Measurements from ENCODE around the gene MYPN.
A peak's percentile ranks its signal among the peaks of the same experiment; 100 is the strongest.
"Not testable (repeated sequence)": the region's sequence is repeated elsewhere in the genome, so short reads cannot be mapped to it uniquely, and the experiment has no call there.

Gene MYPN

DNA sequence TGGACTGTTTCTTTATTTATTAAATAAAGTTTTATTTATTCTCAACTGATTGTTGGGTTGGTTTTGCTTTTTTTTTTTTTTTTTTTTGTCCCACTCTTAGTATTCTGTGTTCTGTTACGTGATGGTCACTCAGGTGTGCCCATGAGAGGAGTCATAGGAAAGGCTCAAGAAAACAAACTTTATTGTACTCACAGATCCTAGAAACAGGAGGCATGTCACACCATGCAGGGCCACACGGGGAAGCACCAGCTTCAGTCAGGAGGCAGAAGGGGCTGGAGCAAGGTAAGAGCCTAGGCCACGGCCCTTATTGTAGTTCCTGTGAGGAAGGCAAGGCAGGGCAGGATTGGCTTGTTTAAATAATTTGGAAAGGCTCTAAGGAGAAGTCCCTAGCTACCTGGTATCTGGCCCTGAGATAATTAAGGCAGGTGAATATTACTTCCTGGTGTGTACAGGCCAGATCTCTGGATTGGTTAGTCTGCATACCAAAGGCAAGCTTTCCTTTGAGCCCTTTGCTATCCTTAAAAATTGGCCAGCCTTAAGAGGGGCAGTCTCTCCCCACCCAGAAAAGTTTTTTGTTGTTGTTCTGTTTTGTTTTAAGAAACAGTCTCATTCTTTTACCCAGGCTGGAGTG is 114.4 kb downstream of the MYPN start:
- DNase-seq (ENCODE audit: extremely low read depth in 1 of 2, low read depth in 1 of 2): no peak

DNA sequence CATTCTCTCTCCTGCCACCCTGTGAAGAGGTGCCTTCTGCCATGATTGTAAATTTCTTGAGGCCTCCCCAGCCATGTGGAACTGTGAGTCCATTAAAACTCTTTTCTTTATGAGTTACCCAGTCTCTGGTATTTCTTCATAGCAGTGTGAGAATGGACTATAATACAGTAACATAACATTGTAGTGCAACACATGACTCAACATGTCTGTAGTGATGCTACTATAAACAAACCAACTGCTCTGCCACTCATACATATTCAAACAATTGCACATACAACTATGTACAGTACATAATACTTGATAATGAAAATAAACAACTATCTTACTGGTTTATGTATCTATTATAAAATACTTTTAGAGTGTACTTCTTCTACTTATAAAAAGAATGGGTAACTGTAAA is 115.5 kb downstream of the MYPN start:
- DNase-seq (ENCODE audit: extremely low read depth in 1 of 2, low read depth in 1 of 2): no peak

DNA sequence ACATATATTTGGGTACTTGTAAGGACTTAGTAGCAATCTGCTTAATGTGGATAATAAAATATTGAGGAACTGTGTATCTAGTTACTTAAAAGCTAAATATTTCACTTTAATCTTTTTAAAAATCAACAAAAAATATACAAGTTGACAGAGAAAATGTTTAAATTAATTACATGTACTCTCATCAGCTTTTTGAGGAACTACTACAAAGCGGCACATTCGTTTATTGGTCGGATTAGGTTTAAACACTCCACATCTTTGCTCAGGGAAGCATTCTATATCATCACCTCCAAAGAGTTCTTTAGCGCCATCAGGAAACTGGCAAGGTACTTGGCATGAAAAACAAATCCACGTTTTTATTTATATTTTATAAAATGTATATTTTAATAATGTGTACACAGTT is 121.0 kb downstream of the MYPN start:
- DNase-seq (ENCODE audit: extremely low read depth in 1 of 2, low read depth in 1 of 2): no peak

DNA sequence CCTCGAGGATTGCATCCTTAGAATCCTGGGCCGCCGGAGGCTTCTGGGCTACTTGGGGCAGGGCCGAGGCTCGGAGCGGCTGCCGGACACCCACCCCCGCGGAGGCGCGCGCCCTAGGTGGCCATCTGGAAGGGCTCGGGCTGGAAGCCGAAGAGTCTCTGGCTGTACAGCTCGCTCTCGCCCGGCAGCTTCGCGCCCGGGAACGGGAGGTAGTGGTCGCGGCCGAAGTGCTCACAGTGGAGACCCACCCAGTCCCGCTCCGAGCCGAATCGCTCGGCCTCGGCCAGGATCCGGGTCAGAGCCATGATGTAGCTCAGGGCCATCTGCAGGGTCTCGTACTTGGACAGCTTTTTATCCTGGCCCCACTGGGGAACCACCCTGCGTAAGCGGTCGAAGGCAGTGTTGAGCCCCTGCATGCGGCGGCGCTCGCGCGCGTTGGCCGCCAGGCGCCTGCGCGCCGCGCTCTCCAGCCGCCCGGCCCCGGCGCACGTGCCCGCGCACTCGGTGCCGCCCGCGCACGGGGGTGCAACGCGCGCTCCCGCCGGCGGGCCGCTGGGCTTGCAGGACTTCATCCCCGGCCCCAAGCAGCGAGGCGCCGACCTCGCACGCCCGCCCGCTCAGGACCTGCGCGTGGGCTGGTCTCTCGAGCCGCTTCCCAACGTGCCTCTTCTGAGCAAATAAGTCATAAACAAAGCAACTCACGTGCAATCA is 122.0 kb downstream of the MYPN start:
- DNase-seq (ENCODE audit: extremely low read depth in 1 of 2, low read depth in 1 of 2): peak in 1 of 2 donors; percentile 5

DNA sequence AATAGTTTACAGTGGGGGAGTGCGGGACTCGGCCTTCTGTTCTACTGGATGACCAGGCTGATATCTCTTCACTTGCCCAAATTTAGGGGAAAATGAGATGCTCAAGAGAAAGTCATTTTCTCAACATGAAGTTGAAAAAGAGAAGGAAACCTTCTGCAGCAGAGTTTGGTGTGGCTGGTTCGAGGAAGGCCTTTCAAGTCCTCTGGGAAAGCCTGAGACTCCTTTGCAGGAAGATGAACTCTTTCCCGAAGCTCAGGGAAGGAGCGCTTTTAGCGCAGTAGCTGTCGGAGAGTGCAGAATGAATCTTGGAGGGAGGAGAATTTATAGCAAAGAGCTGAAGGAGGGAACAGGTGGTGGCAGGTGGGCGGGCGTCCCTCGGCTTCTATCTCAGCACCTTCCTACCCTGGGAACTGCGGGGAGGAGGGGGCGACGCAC is 122.5 kb downstream of the MYPN start, which contains the start of gene ATOH7:
ATOH7 (minus strand) TSS at position 297 of the 435 bp plus-strand sequence. CDS start 436 bp downstream, outside the sequence.
- DNase-seq (ENCODE audit: extremely low read depth in 1 of 2, low read depth in 1 of 2): no peak

DNA sequence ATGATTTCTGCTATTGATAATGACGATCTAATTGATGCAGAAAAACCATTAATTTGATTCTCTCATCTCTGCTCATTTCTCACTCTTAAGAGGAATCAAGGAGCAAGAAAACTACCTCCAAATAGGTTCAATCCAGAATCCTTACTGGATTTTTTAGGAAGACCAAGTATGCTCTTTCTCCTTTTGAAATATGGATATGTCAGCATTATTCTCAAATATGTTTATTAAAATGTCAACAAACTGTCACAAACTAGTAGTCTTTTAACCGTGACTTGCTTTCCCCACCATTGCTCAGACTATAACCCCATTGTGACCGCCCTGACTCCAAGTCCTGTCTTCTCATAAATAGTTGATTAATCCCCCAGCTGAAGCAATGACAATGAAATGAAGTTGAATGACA is 123.8 kb downstream of the MYPN start:
- no peak for DNase-seq (ENCODE audit: extremely low read depth in 1 of 2, low read depth in 1 of 2)

DNA sequence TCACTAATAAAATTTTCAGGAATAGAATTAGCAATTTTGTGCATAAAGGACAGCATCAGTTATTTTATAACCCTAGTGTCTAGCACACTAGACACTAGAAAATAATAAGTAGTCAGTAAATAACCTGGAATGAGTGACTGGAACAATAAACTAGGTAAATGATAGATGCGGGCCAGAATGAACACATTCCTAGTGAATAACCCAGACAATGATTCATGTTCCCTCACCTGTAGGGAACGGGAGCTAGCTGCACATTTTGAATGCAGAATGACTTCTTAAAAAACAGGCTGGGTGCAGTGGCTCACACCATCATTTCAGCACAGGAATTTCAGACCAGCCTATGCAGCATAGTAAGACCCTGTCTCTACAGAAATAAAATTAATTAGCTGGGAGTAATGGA is 125.8 kb downstream of the MYPN start:
- DNase-seq (ENCODE audit: extremely low read depth in 1 of 2, low read depth in 1 of 2): no peak

DNA sequence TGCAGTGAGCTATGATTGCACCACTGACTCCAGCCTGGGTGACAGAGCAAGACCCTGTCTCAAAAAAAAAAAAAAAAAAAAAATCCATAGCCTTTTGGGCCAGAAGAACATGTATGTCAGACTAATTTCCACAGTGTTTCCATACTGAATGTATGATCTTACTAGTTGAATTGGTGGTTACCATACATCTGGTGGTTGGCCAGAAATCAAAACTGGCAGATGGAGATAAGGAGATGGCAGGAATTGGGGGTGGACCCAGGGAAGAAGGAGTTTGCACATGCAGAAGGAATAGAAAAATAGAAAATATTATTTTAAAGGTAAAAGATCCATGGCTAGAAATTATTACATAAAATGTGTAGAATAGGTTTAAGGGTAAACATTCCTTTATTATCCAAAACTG is 126.3 kb downstream of the MYPN start:
- no peak for DNase-seq (ENCODE audit: extremely low read depth in 1 of 2, low read depth in 1 of 2)

DNA sequence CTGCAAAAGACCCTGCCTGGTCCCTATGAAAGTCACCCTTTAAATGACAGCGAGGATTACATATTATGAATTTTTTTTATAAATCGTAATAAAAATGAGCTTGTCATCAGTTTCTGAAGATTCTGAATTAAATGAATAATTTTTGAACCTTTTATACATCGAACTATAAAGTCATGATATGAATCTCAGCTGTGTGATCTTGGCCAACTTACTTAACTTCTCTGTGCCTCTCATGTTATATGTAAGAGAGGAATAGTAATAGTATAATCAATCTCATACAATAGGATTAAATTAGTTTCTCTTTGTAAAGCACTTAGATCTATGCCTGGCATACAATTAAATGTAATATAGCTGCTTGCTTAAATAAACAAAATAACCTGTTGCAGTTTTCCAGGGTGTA is 127.9 kb downstream of the MYPN start:
- DNase-seq (ENCODE audit: extremely low read depth in 1 of 2, low read depth in 1 of 2): no peak

DNA sequence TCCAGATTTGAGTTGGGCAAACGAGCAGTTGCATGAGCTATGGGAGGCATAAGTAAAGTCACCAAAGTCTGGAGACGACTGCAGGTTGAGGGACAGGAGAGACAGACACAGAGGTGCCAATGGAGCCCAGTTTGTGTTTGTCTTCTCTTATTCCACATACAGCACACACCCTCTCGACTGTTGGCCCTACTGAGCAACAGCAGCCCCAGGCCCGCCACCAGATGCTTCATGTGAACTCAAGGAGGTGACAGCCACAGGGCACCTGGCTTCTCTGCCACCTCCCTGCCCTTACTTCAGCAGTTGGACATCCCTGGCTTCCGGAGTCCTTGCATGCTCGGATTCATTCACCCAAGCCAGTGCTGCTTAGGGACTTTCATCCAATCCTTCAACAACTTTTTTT is 129.1 kb downstream of the MYPN start:
- DNase-seq (ENCODE audit: extremely low read depth in 1 of 2, low read depth in 1 of 2): no peak

DNA sequence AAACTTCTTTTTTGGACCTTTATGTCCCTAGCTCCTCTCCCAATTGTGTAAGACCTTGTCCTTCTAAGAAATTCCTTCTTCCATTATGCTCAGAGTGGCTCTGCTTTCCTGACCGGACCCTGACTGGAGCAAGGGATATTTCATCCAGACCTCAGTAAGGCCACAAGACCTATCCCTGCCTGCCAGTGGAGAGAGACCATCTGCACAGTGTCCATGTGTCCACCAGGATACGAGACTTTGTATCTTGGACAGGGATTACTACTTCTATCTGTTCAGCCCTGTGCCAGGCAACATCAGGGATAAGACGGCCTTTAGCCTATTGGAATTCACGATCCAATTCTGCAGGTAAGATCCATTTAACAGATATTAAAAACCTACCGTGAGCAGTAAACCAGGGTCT is 129.8 kb downstream of the MYPN start:
- DNase-seq (ENCODE audit: extremely low read depth in 1 of 2, low read depth in 1 of 2): no peak

DNA sequence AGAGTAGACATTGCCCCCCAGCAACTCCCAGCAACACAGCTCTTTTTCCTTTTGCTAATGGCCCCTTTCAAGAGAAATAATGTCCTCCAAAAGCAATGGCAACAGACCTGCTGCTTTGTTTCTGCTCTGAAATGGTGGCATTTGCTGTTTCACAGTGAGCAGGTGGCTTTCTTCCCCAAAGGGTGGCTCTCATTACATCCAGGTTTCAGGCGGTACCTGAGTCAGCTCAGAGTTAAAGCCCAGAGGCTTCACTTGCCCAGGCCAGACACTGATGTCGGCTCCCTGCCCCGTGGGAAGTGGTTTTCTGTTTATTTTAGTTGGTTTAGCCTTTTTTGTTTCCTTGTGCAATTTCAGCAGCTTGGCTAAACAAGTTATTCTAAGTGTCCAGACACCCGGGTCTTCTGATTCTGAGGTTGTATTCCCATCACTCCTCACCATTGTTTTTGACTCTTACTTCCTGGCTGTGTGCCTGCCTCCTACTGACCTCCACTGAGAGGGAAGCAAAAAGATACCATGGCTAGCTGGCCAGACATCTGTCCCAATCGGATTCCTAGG is 130.4 kb downstream of the MYPN start:
- no peak for DNase-seq (ENCODE audit: extremely low read depth in 1 of 2, low read depth in 1 of 2)

DNA sequence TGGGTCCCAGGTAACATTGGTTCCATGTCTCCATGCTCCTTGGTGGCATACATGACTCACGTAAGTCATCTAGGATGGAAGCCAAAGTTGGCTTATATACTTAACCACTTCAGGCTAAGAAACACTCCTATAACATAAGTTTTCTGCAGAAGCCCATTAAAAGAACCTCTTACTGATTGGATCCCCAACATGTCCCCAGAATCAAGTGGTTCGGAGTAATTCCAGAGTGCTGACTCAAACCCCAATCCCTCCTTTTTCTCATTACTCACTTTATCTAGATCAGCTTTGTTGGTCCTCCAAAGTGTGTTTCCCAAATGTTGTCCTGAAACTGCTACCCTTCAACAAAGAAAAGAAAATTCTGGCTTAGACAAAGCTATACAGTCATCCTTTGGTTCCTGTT is 132.8 kb downstream of the MYPN start:
- DNase-seq (ENCODE audit: extremely low read depth in 1 of 2, low read depth in 1 of 2): no peak

DNA sequence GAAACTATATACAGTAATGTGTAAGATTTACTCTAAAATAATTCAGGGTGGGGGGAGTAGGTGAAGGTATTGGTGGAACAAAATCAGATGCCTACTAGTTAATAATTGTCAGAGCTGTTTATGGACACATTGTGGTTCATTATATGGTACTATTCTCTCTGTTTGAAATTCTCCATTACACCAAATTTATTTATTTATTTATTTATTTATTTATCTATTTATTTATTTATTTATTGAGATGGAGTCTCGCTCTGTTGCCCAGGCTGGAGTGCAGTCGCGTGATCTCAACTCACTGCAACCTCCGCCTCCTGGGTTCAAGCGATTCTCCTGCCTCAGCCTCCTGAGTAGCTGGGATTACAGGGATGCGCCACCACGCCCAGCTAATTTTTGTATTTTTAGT is 137.1 kb downstream of the MYPN start:
- not testable (repeated sequence) for DNase-seq (ENCODE audit: extremely low read depth in 1 of 2, low read depth in 1 of 2)

DNA sequence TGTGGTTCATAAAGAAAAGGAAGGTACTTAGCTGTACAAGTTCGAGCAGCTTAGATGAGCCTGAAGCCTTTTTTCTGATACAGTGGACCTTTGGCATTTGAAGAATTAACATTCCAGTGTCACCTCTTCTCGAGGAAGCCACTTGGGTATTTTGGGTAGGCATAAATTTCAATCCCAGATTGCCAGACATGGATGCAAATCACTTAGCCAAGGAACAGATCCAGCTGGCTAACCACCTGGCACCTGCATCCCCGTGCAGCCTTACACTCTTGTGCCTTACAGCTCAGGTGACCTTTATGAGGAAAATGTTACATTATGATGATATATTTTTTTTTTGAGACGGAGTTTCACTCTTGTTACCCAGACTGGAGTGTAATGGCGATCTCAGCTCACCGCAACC is 138.6 kb downstream of the MYPN start:
- DNase-seq (ENCODE audit: extremely low read depth in 1 of 2, low read depth in 1 of 2): no peak

DNA sequence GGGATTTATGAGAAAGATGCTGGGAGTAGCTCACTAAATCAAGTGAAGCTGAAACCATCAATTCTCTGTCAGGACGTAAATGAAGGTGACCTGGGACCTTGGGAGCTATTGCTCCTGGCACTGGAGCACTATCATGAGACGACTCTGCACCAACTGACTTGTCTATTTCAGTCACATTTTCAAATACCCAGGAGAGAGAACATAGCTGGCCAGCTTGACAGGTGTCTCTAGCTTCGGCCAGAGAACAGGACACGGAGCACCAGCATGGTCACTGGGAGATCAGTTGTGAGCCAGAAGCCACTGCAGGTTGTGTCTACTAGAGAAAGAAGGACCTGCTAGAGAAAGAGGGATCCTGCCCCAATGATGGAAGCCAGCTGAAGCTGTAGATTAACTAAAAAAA is 140.0 kb downstream of the MYPN start:
- no peak for DNase-seq (ENCODE audit: extremely low read depth in 1 of 2, low read depth in 1 of 2)

DNA sequence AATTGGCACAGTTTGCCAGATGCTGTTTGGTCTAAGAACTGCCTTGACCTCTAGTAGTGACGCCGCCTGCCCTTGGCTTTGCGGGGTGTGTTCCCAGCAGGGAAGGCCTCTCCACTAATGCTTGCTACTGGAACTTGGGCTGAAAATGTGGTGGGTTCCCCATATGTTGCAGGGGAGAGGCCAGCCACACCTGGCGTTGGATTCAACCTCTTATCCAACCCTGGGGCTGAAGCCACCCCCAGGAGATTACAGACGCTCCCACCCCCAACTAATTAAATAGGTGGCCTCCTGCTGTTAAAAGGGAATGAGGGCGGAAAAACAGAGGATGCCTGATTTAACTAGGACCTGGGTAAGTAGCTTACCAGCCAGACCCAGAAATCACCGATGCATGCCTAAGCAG is 141.9 kb downstream of the MYPN start:
- DNase-seq (ENCODE audit: extremely low read depth in 1 of 2, low read depth in 1 of 2): no peak

DNA sequence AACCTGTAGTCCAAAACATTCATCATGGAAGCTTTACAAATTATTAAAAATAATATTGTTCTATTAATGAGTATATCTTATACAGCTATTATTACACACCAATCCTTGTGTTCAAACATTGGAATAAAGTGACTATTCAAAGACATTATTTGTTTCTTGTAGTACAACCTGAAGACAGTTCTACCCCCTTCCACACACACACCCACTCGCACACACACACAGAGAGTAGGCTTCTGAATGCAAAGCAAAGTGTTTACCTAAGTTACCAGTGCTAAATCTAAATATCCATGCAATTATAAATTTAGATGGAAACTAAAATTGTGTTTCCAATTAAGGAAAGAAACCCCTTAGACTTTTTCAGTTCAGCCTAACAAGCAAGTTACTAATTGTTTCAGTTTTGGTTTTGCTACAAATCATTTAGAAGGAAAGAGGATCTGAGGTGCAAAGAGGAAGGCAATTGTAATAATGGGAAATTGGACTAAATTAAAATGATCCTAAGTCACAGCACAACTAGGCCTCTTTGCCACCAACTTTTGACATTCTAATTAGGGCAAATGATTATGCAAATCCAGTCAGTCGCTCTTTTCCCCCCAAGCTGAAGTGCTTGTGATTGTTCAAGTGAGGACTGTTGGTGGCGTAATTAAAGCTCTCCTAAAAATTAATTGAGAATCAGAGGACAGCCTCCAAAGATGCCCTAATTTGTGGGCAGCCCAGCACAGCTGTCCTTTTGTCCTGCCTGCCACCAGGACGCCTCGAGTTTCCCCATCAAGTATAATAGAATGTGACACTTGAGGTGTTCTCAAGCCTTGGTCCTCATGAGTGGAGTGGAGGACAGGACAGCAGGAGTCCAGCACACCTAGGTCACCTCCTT is 142.6 kb downstream of the MYPN start:
- DNase-seq (ENCODE audit: extremely low read depth in 1 of 2, low read depth in 1 of 2): no peak

DNA sequence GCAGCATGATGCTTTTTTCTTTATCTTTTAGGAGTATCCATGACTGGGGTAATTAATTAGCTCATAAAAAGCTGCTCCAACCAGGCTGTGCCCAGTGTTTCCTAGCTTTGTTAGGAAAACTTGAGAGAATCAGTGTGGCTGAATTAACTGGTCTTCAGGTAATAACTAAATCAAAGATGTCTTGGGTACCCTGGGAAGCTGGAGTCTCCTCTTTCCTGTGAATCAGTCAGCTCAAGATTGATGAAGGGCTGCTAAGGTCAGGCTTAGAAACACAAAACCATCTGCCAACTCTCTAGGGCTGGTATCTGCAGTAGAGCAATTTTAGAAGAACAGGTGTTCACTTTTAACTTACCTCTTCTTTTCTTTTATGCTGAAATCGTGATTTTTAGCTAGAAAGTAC is 144.1 kb downstream of the MYPN start:
- DNase-seq (ENCODE audit: extremely low read depth in 1 of 2, low read depth in 1 of 2): no peak

DNA sequence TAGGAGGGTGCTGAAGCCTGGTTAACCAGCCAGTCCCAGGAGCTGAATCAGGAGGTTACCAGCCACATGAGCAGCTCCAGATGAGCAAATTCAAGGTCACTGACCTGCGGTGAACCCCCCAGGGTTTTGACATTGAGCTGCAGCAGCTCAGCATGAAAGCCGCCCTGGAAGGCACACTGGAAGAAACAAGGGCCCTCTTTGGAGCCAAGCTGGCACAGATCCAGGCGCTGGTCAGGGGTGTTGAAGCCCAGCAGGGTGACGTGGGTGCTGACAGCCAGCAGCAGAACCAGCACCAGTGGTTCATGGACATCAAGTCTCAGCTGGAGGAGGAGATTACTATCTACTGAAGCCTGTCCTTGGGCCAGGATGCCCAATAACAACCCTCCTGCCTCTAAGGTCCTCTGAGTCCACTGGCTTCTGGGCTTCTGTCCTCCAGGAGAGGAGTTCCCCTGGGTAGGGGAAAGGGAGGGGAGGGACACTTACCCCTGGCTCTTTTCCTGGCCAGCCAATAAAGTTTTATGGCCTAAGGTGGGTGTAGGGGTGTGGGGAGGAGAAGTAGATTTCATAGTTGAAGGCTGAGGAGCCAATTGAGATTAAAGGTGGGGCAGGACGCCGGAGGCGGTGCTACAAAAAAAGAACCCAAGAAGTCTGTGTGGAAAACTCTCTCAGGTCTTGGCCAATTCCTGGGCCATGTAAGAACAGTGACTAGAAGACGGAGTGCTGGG is 152.0 kb downstream of the MYPN start:
- no peak for DNase-seq (ENCODE audit: extremely low read depth in 1 of 2, low read depth in 1 of 2)

Measured in activated CD8-positive, alpha-beta memory T cell treated with anti-CD3 and anti-CD28 coated beads for 1 hour (primary cell).